Hypothalamus (tissue), 51 donors: ENCODE results near the gene LMBR1.
"Not testable (repeated sequence)": the region's sequence is repeated elsewhere in the genome, so short reads cannot be mapped to it uniquely, and the experiment has no call there.

ENCODE experiments used
- DNase-seq, 51 donors: peaks; one replicate each; lab custom pipeline; 2025; lab: John Stamatoyannopoulos, UW

The LMBR1 gene

GRCh38 chr7:156665101-156665500 lies 227.9 kb downstream of the LMBR1 start:
- DNase-seq: no peak

DNA sequence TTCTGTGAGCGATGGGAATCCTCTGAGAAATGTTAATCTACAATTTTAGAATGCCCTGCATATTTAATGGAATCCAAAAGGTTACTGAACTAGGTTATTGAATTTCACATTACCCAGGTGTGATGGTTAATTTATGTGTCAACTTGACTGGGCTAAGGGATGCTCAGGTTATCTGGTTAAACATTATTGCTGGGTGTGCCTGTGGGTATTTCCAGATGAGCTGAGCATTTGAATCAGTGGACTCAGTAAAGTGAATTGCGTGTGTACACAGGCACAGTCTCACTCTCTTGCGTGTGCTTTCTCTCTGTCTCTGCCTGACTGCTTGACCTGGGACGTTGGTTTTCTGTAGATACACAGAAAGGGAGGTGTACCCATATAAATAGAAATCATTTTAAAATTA lies 230.7 kb downstream of the LMBR1 start:
- no peak for DNase-seq

DNA sequence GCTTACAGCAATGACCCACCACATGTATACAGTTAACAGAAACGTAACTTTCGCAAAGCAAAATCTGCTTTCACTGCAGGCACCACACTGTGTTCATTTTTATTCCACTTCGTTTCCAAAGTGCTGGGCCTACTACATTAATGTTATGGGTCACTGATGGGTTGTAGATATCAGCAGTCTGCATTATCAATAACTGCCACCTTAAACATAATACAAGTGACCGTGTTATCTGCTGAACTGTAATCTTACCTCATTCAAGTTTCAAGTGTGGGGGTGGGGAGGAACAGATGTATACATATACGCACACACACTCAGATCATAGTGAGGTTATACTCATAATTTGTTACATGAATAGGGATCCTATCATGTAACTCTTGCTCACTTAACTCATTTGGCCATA lies 231.3 kb downstream of the LMBR1 start:
- no peak for DNase-seq

DNA sequence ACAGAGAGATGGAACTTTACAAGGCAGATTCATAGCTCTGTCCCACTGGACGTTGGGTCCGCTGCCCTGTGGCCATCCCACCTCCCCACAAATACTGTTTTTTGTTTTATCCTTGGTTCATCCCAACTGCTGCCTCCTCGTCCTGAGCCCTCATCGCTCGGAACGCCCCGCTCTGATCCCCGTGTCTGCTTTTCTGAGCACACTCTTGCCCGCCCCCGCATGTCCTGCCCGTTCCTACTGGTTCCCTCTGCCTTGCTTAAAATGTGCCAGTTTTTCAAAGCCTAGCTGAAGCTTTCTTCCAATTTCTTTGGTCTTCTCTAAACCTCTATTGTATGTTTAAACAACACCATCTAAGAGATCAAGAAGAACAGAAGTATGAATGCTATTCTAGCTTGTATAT lies 233.0 kb downstream of the LMBR1 start:
- DNase-seq: peak in 1 of 51 donors; percentile 4

GRCh38 chr7:156659203-156659602 lies 233.8 kb downstream of the LMBR1 start:
- no peak for DNase-seq

- no peak for DNase-seq
Measured at GRCh38 chr7:156657681-156658080, 235.3 kb downstream of the LMBR1 start.

DNA sequence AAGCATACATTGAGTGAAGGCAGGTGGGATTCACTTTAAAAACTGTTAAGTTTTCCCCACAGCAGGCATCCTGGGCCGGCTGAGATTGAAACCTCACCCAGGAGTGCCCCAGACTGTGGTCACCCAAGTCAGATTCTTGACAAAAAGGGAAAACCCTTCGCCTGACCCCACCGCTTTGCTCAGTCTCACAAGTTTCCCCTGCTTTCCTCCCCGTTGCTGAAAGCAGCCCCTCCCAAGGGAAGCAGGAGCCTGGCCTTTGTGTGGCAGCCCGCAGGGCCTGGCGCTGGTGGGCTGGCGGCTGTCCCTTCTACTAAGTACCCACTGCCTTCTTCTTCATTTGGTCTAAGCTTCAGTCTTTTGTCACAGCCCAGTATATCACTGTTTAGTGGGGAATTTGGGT lies 236.4 kb downstream of the LMBR1 start:
- DNase-seq: no peak

DNA sequence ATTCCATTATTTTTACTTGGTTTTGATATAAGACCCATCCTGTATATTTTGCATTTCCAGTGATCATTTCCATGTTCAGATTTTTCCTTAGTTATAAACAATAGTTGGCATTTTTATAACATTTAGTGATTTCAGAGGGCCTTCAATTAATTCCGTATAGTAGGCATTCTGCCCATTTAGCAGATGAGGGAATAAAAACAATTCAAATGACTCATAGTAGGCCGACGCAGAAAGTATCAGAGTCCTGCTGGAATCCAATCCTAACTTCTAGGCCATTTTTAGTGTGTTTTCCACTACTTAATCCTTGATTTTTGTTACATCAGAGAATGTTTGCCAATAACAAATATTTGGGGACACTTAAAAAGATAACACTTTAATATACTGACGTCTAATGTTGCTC lies 237.0 kb downstream of the LMBR1 start:
- no peak for DNase-seq

DNA sequence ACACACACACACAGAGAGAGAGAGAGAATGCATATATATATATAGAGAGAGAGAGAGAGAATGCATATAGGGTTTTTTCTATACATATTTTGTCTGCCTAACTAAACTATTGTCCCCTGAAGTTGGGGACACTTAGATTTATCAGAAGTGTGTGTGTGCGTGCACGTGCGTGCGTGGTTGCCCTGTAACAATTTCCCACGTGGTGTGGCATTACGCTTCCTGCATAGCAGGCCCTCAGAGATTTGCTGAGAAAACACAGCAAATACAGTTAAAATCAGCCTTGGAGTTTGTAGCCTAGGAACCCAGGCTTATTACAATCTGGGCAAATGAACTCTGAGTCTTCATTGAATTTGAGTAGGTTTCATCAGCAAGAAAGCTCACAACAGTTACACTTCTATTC lies 237.7 kb downstream of the LMBR1 start:
- no peak for DNase-seq

DNA sequence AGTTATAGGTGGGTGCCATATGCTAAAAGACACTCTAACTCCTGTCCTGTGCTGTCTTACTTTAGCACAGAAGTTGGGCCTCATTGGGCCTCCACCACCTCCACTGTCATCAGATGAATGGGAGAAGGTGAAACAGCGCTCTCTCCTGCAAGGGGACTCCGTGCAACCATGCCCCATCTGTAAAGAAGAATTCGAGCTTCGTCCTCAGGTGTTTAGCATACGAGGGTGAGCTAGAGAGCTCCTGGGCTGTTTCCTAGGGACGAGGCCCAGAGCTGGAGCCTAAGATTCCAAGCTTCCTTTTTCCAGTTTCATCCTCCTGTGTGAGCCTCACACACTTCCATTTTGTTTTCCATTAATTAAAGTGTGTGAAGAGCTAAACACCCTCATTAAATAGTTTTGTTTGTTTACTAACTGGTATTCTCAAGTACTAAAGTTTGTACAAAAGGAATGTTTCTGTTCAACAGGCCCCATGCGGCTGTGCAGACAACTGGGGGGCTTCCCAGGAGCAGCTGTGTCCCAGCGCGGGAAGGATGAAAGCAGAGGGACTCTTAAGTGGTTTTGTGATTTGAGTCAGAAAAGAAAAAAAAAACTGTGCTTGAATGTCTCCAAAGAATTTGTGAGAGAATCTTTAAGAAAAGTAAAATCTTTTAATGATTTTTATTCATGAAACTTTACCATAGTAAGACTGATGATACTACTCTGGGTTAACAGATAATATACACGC lies 238.3 kb downstream of the LMBR1 start:
- no peak for DNase-seq

DNA sequence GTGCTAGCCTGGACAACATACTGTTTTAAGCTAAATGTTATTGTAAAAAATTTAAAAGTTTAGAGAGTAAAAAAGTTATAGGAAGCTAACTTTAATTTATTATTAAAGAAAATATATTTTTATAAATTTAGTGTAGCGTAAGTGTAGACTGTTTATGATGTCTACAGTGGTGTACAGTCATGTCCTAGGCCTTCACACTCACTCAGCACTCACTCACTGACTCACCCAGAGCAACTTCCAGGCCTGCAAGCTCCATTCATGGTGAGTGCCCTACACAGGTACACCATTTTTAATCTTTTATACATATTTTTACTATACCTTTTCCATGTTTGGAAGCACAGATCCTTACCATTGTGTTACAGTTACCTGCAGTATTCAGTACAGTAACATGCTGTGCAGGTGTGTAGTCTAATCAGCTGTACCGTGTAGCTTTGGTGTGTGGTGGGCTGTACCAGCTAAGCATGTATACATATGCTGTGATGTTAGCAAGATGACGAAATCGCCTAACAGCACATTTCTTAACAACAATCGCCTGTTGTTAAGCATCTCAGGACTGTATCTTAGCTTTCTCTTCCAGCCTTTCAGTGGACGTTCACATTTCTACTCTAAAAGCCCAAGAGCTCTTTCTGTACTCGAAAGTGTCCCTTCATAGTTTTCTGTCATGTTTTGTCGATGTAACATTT lies 240.0 kb downstream of the LMBR1 start:
- no peak for DNase-seq

- no peak for DNase-seq
Measured at GRCh38 chr7:156651474-156651873, 241.5 kb downstream of the LMBR1 start.

GRCh38 chr7:156650042-156650441 lies 242.9 kb downstream of the LMBR1 start:
- DNase-seq: no peak

DNA sequence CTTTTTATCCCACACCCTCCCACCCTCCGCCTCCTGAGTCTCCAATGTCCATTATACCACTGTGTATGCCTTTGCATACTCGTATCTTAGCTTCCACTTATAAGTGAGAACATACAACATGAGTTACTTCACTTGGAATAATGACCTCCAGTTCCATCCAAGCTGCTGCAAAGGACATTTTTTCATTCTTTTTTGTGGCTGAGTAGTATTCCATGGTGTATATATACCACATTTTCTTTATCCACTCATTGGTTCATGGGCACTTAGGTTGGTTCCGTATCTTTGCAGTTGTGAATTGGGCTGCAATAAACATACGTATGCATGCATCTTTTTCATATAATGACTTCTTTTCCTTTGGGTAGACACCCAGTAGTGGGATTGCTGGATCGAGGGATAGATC lies 245.7 kb downstream of the LMBR1 start:
- DNase-seq: not testable (repeated sequence)

GRCh38 chr7:156642306-156643045 lies 250.5 kb downstream of the LMBR1 start:
- DNase-seq: no peak

- peak in 1 of 51 donors; percentile 27 for DNase-seq
Measured at GRCh38 chr7:156640949-156641485, 252.0 kb downstream of the LMBR1 start.

DNA sequence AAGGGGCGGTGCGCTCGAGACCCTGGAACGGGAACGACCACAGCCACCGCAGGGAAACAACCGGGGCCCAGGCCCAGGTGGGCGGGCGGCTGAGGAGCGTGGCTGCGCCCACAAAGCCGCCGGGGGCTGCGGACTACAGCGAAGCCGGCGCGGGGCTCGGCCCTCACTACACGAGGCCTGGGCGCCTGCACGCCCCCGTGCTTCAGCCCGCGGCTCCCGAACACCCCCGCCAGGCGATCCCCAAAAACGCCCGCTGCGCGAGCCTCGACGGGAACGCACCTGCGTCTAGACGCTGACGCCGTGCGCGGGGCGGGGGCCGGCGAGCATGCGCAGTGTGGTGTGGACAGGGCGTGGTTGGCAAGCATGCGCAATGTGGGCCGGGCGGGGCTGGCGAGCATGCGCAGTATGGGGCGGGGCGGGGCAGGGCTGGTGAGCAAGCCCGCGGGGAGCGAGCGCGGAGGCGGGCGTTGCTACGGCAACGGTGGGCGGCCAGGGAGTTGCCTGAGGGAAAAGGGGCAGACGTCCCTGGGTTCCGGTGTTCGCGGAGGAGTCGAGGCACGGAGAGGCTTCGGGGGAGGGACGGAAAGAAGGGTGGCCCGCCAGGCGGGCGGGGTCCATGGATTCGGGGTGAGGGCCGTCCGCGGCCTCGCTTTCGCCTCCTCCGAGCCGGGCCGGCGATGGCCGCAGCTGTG lies 252.6 kb downstream of the LMBR1 start, which contains the start of gene RNF32:
TSS of gene RNF32 (plus strand) at position 518 of the 692 bp plus-strand sequence. CDS start 3,104 bp downstream, outside the sequence.
- DNase-seq: peak; percentile 55 to 95 (median 86)

GRCh38 chr7:156639426-156640256 lies 253.3 kb downstream of the LMBR1 start:
- peak in 6 of 51 donors; percentile 20 to 55 (median 47) for DNase-seq

- DNase-seq: no peak
Measured at GRCh38 chr7:156638443-156639077, 254.4 kb downstream of the LMBR1 start.
